ENCODE results near the gene ZNF780A. TPM values are rescaled to one million over a fixed set of nuclear protein-coding genes. Genes with fewer than 3 reads are reported as not detected.

Gene ZNF780A
- total RNA-seq, 1 experiment from 2014 or later: 15.9 TPM

- no peak for DNase-seq (ENCODE audit: low spot score)
- Histone ChIP-seq H3K4me3 (ENCODE audit: low read depth, low read length, poor library complexity, severe bottlenecking) (no peak overlapping the region), H3K4me1 (ENCODE audit: insufficient read depth, low read length, poor library complexity, severe bottlenecking) (peaks cover 2% of the 10 kb centered on the region), H3K36me3 (ENCODE audit: insufficient read depth, low read length, poor library complexity, severe bottlenecking) (no peaks in the 10 kb centered on the region), H3K27me3 (replicated peaks; ENCODE audit: insufficient read depth, low read depth, low read length, poor library complexity) (no peaks in the 10 kb centered on the region), H3K9me3 (ENCODE audit: low read depth, low read length, poor library complexity, severe bottlenecking) (peaks cover 8% of the 10 kb centered on the region), H3K27ac (ENCODE audit: low read depth, low read length, poor library complexity, severe bottlenecking) (no peak overlapping the region)
- TF ChIP-seq EZH2 (IDR thresholded peaks at IDR 0.05; ENCODE audit: borderline replicate concordance, low read depth, low read length, poor library complexity, severe bottlenecking): no peak
- TF ChIP-seq, protein P1, sequence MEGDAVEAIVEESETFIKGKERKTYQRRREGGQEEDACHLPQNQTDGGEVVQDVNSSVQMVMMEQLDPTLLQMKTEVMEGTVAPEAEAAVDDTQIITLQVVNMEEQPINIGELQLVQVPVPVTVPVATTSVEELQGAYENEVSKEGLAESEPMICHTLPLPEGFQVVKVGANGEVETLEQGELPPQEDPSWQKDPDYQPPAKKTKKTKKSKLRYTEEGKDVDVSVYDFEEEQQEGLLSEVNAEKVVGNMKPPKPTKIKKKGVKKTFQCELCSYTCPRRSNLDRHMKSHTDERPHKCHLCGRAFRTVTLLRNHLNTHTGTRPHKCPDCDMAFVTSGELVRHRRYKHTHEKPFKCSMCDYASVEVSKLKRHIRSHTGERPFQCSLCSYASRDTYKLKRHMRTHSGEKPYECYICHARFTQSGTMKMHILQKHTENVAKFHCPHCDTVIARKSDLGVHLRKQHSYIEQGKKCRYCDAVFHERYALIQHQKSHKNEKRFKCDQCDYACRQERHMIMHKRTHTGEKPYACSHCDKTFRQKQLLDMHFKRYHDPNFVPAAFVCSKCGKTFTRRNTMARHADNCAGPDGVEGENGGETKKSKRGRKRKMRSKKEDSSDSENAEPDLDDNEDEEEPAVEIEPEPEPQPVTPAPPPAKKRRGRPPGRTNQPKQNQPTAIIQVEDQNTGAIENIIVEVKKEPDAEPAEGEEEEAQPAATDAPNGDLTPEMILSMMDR (conservative IDR thresholded peaks at IDR 0.05; ENCODE audit: low read depth, low read length): no peak
- CTCF ChIA-PET: no interaction called here
- intact Hi-C loops (cut with micrococcal nuclease; ENCODE audit: unreplicated experiment): no loop called here
- POLR2A ChIA-PET (ENCODE audit: low non-redundant PET): no interaction called here
- no TSS peak for BruUV-seq (replicated peaks)
Measured at GRCh38 chr19:40088299-40089047, 2.3 kb downstream of the ZNF780A start.

DNA sequence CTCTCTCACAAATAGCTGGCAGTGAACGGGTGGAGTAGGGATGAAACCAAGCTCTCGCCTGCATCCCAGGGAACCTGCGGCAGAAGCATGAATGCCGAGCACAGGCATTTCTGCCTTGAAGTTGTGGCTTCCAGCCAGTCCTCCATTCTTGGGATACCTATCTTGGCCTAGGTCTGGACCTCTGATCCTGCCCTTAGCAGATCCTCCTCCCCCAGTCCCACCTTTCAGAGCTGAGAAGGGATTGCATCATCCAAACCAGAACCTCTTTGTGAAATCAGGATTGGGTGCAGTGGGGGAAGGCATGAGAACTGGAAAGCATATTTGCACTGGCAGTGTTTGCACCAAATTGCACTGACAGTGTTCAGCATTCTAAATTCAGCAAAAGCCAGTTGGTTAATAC, 5.8 kb downstream of the ZNF780A start:
- Histone ChIP-seq H3K4me3 (ENCODE audit: low read depth, low read length, poor library complexity, severe bottlenecking) (no peak overlapping the region), H3K9me3 (ENCODE audit: low read depth, low read length, poor library complexity, severe bottlenecking) (peaks cover 8% of the 10 kb centered on the region), H3K4me1 (ENCODE audit: insufficient read depth, low read length, poor library complexity, severe bottlenecking) (no peaks in the 10 kb centered on the region), H3K27me3 (replicated peaks; ENCODE audit: insufficient read depth, low read depth, low read length, poor library complexity) (no peaks in the 10 kb centered on the region), H3K27ac (ENCODE audit: low read depth, low read length, poor library complexity, severe bottlenecking) (no peak overlapping the region), H3K36me3 (ENCODE audit: insufficient read depth, low read length, poor library complexity, severe bottlenecking) (peaks cover 26% of the 10 kb centered on the region)
- no TSS peak for BruUV-seq (replicated peaks)
- intact Hi-C loops (cut with micrococcal nuclease; ENCODE audit: unreplicated experiment): no loop called here
- DNase-seq (ENCODE audit: low spot score): no peak
- TF ChIP-seq, protein P1 (conservative IDR thresholded peaks at IDR 0.05; ENCODE audit: low read depth, low read length): no peak
- TF ChIP-seq EZH2 (IDR thresholded peaks at IDR 0.05; ENCODE audit: borderline replicate concordance, low read depth, low read length, poor library complexity, severe bottlenecking): no peak
- ChIA-PET CTCF (interaction anchor here (0.6 kb wide), 1 partner anchor 89 kb away, joined by 3 read pairs; no protein-coding TSS in a partner anchor), POLR2A (ENCODE audit: low non-redundant PET) (no interaction called here)

- Histone ChIP-seq H3K27me3 (replicated peaks; ENCODE audit: insufficient read depth, low read depth, low read length, poor library complexity) (no peaks in the 10 kb centered on the region), H3K36me3 (ENCODE audit: insufficient read depth, low read length, poor library complexity, severe bottlenecking) (peaks cover 57% of the 10 kb centered on the region), H3K4me3 (ENCODE audit: low read depth, low read length, poor library complexity, severe bottlenecking) (no peak overlapping the region), H3K9me3 (ENCODE audit: low read depth, low read length, poor library complexity, severe bottlenecking) (peaks cover 28% of the 10 kb centered on the region), H3K4me1 (ENCODE audit: insufficient read depth, low read length, poor library complexity, severe bottlenecking) (no peaks in the 10 kb centered on the region), H3K27ac (ENCODE audit: low read depth, low read length, poor library complexity, severe bottlenecking) (no peak overlapping the region)
- ChIA-PET CTCF (no interaction called here), POLR2A (ENCODE audit: low non-redundant PET) (no interaction called here)
- no TSS peak for BruUV-seq (replicated peaks)
- TF ChIP-seq EZH2 (IDR thresholded peaks at IDR 0.05; ENCODE audit: borderline replicate concordance, low read depth, low read length, poor library complexity, severe bottlenecking): no peak
- TF ChIP-seq, protein P1 (conservative IDR thresholded peaks at IDR 0.05; ENCODE audit: low read depth, low read length): no peak
- intact Hi-C loops (cut with micrococcal nuclease; ENCODE audit: unreplicated experiment): no loop called here
- no peak for DNase-seq (ENCODE audit: low spot score)
Measured at GRCh38 chr19:40081411-40081810, 9.3 kb downstream of the ZNF780A start.

Measured in A673 (cell line).